ENCODE results near the gene RALB.

The RALB gene

GRCh38 chr2:120223034-120223912, 29.4 kb upstream of the RALB start, which contains the start of gene TMEM185B:
Gene TMEM185B (minus strand): TSS chr2:120223400. CDS start chr2:120222976, 424 bp downstream.
- peak; percentile 84 for TF ChIP-seq CTCF (IDR thresholded peaks at IDR 0.05)
- Histone ChIP-seq H3K27ac (peak within 1 kb of the TSS; percentile 96), H3K9me3 (no peaks in the 10 kb centered on the region), H3K4me1 (ENCODE audit: control insufficient read depth in 1 of 2, insufficient read depth in 1 of 2, low read depth in 1 of 2, low read length in 1 of 2) (peaks cover 55 to 61% of the 10 kb centered on the region in 2 experiments), H3K4me3 (ENCODE audit: low read depth in 1 of 2, low read length in 1 of 2) (peak within 1 kb of the TSS; percentile 83 to 99), H3K36me3 (no peaks in the 10 kb centered on the region), H3K27me3 (peaks cover 14% of the 10 kb centered on the region)

GRCh38 chr2:120224256-120224655, 28.4 kb upstream of the RALB start:
- H3K9me3 ChIP-seq: no peaks in the 10 kb centered on the region
- peaks cover 14% of the 10 kb centered on the region for H3K27me3 ChIP-seq
- no peak overlapping the region for H3K27ac ChIP-seq
- H3K36me3 ChIP-seq: no peaks in the 10 kb centered on the region
- peaks cover 49 to 51% of the 10 kb centered on the region in 2 experiments for H3K4me1 ChIP-seq (ENCODE audit: control insufficient read depth in 1 of 2, insufficient read depth in 1 of 2, low read depth in 1 of 2, low read length in 1 of 2)
- TF ChIP-seq CTCF (IDR thresholded peaks at IDR 0.05): no peak
- peak overlapping the region; percentile 83 to 99 for H3K4me3 ChIP-seq (ENCODE audit: low read depth in 1 of 2, low read length in 1 of 2)

GRCh38 chr2:120224735-120225548, 27.7 kb upstream of the RALB start:
- no peaks in the 10 kb centered on the region for H3K9me3 ChIP-seq
- TF ChIP-seq CTCF (IDR thresholded peaks at IDR 0.05): no peak
- H3K4me3 ChIP-seq (ENCODE audit: low read depth in 1 of 2, low read length in 1 of 2): peak overlapping the region in 1 of 2 experiments; percentile 83
- H3K4me1 ChIP-seq (ENCODE audit: control insufficient read depth in 1 of 2, insufficient read depth in 1 of 2, low read depth in 1 of 2, low read length in 1 of 2): peaks cover 42 to 44% of the 10 kb centered on the region in 2 experiments
- H3K36me3 ChIP-seq: no peaks in the 10 kb centered on the region
- no peak overlapping the region for H3K27ac ChIP-seq
- peaks cover 14% of the 10 kb centered on the region for H3K27me3 ChIP-seq

- Histone ChIP-seq H3K27me3 (peaks cover 14% of the 10 kb centered on the region), H3K9me3 (no peaks in the 10 kb centered on the region), H3K4me1 (ENCODE audit: control insufficient read depth in 1 of 2, insufficient read depth in 1 of 2, low read depth in 1 of 2, low read length in 1 of 2) (peaks cover 35 to 37% of the 10 kb centered on the region in 2 experiments), H3K36me3 (no peaks in the 10 kb centered on the region), H3K4me3 (ENCODE audit: low read depth in 1 of 2, low read length in 1 of 2) (no peak overlapping the region), H3K27ac (no peak overlapping the region)
- TF ChIP-seq CTCF (IDR thresholded peaks at IDR 0.05): no peak
These were observed 27.0 kb upstream of the RALB start for GRCh38 chr2:120225549-120226065.

- TF ChIP-seq CTCF (IDR thresholded peaks at IDR 0.05): no peak
- H3K4me3 ChIP-seq (ENCODE audit: low read depth in 1 of 2, low read length in 1 of 2): no peak overlapping the region
- no peak overlapping the region for H3K27ac ChIP-seq
- no peaks in the 10 kb centered on the region for H3K36me3 ChIP-seq
- H3K4me1 ChIP-seq (ENCODE audit: control insufficient read depth in 1 of 2, insufficient read depth in 1 of 2, low read depth in 1 of 2, low read length in 1 of 2): peaks cover 28 to 35% of the 10 kb centered on the region in 2 experiments
- H3K27me3 ChIP-seq: peaks cover 14% of the 10 kb centered on the region
- no peaks in the 10 kb centered on the region for H3K9me3 ChIP-seq
These were observed 26.3 kb upstream of the RALB start for GRCh38 chr2:120226316-120226715.
